Erythroblast (primary cell): ENCODE results near the gene DYNLRB1.

ENCODE experiments used
- GATA1 ChIP-seq: IDR thresholded peaks from 2 replicates; pipeline ENCODE4 v1.6.1; 2011; ENCODE audit warnings: low read depth, mild to moderate bottlenecking, control low read depth, low read length, moderate library complexity
- POLR2A ChIP-seq: IDR thresholded peaks from 2 replicates; pipeline ENCODE4 v1.6.1; 2011; ENCODE audit warnings: mild to moderate bottlenecking, low read length

GRCh38 chr20:34546751-34547181, 30.5 kb downstream of the DYNLRB1 start:
- TF ChIP-seq POLR2A = no peak
- no peak for TF ChIP-seq GATA1
